Peyer's patch (tissue), 4 donors: ENCODE results near the gene PDHB. TPM values are rescaled to one million over a fixed set of nuclear protein-coding genes. Genes with fewer than 3 reads are reported as not detected.

Source experiments
- DNase-seq, 3 donors: peaks; one replicate each; pipeline ENCODE4 v3.0.0-alpha.2; 2017 to 2019
- H3K27ac ChIP-seq, 4 donors: fragments of 200-600 bp; sonication (generic); one replicate each; pipeline ENCODE4 v1.5.1; 2016 to 2019
- H3K27me3 ChIP-seq, 2 donors: fragments of 200-600 bp; sonication (generic); one replicate each; pipeline ENCODE4 v1.5.1; 2019
- H3K36me3 ChIP-seq, 3 donors: fragments of 200-600 bp; sonication (generic); one replicate each; pipeline ENCODE4 v1.5.1; 2016 to 2019
- H3K4me1 ChIP-seq, 4 donors: fragments of 200-600 bp; sonication (generic); one replicate each; pipeline ENCODE4 v1.5.1; 2016 to 2019
- H3K4me3 ChIP-seq, 4 donors: fragments of 200-600 bp; sonication (generic); 1 replicate in 3 of 4; 2 replicates in 1 of 4; pipeline ENCODE4 v1.5.1; 2016 to 2019; ENCODE audit warnings: mild to moderate bottlenecking in 1 of 4
- H3K9me3 ChIP-seq, 4 donors: fragments of 200-600 bp; sonication (generic); one replicate each; pipeline ENCODE4 v1.5.1; 2016 to 2019; ENCODE audit warnings: mild to moderate bottlenecking in 1 of 4
- CTCF ChIP-seq, 6 experiments: fragments of 450-650 bp in 4 of 6; fragments of 200-600 bp in 2 of 6; sonication (generic) in 1 of 6; IDR thresholded peaks; one replicate each; pipeline ENCODE4 v1.5.1; 2017 to 2019; ENCODE audit warnings: antibody characterized with exemption in 6 of 6, mild to moderate bottlenecking in 3 of 6, moderate library complexity in 1 of 6
- POLR2A ChIP-seq, 2 donors: fragments of 450-650 bp; IDR thresholded peaks; one replicate each; pipeline ENCODE4 v1.5.1; 2017; ENCODE audit warnings: antibody characterized with exemption in 2 of 2, mild to moderate bottlenecking in 2 of 2, moderate library complexity in 2 of 2
- total RNA-seq, 4 donors: library from RNA; depleted of rRNA; stranded (reverse); fragments of >200 nt; gene quantifications; one replicate each; pipeline ENCODE4 v1.1.0, GENCODE V29; 2016

Gene PDHB
- 100 to 1,000 TPM in 2 of 4 donors, 10 to 100 TPM in 2; 66.6 to 126 (median 96.8) TPM for total RNA-seq

GRCh38 chr3:58433400-58434167 lies at the start of gene PDHB:
Gene PDHB, minus strand, starts transcription at chr3:58433832. Its CDS starts 23 bp downstream, at chr3:58433809.
- H3K36me3 ChIP-seq = peaks cover 0 to 35% (median 5%) of the 10 kb centered on the region in 3 donors
- no peaks in the 10 kb centered on the region for H3K9me3 ChIP-seq
- H3K4me1 ChIP-seq = peaks cover 5 to 10% (median 8%) of the 10 kb centered on the region in 4 donors
- TF ChIP-seq CTCF (IDR thresholded peaks at IDR 0.05) (peak in 1 of 6 experiments; percentile 6), POLR2A (IDR thresholded peaks at IDR 0.05) (peak; percentile 77 to 82)
- H3K4me3 ChIP-seq = peak within 1 kb of the TSS; percentile 76 to 91 (median 86)
- peak; percentile 88 to 96 (median 95) for DNase-seq
- peak within 1 kb of the TSS; percentile 91 to 94 (median 94) for H3K27ac ChIP-seq
- no peaks in the 10 kb centered on the region for H3K27me3 ChIP-seq

GRCh38 chr3:58482917-58483636 lies 49.4 kb upstream of the PDHB start:
- no peak for TF ChIP-seq POLR2A (IDR thresholded peaks at IDR 0.05)
- TF ChIP-seq CTCF (IDR thresholded peaks at IDR 0.05) = no peak

GRCh38 chr3:58480309-58480708 lies 46.7 kb upstream of the PDHB start:
- no peak overlapping the region for H3K27ac ChIP-seq
- TF ChIP-seq POLR2A (IDR thresholded peaks at IDR 0.05) (no peak), CTCF (IDR thresholded peaks at IDR 0.05) (no peak)
- no peaks in the 10 kb centered on the region for H3K9me3 ChIP-seq
- no peak overlapping the region for H3K4me3 ChIP-seq
- no peaks in the 10 kb centered on the region for H3K36me3 ChIP-seq
- no peaks in the 10 kb centered on the region for H3K27me3 ChIP-seq
- H3K4me1 ChIP-seq = no peaks in the 10 kb centered on the region
- no peak for DNase-seq

More at GRCh38 chr3:58482917-58483636, 49.4 kb upstream of the PDHB start:
- H3K27ac ChIP-seq = no peak overlapping the region
- DNase-seq = no peak
- no peak overlapping the region for H3K4me3 ChIP-seq
- H3K9me3 ChIP-seq = no peaks in the 10 kb centered on the region
- no peaks in the 10 kb centered on the region for H3K27me3 ChIP-seq
- no peaks in the 10 kb centered on the region for H3K36me3 ChIP-seq
- no peaks in the 10 kb centered on the region for H3K4me1 ChIP-seq

GRCh38 chr3:58478781-58479180 lies 45.1 kb upstream of the PDHB start:
- Histone ChIP-seq H3K36me3 (no peaks in the 10 kb centered on the region), H3K4me3 (no peak overlapping the region), H3K27ac (no peak overlapping the region), H3K4me1 (no peaks in the 10 kb centered on the region), H3K27me3 (no peaks in the 10 kb centered on the region), H3K9me3 (no peaks in the 10 kb centered on the region)
- no peak for TF ChIP-seq CTCF (IDR thresholded peaks at IDR 0.05)
- TF ChIP-seq POLR2A (IDR thresholded peaks at IDR 0.05) = no peak
- no peak for DNase-seq

GRCh38 chr3:58474967-58475578 lies 41.4 kb upstream of the PDHB start:
- Histone ChIP-seq H3K36me3 (no peaks in the 10 kb centered on the region), H3K4me1 (peaks cover 0 to 10% (median 2%) of the 10 kb centered on the region in 4 donors), H3K27me3 (no peaks in the 10 kb centered on the region), H3K9me3 (no peaks in the 10 kb centered on the region), H3K27ac (no peak overlapping the region), H3K4me3 (no peak overlapping the region)
- DNase-seq = no peak
- TF ChIP-seq CTCF (IDR thresholded peaks at IDR 0.05) (no peak), POLR2A (IDR thresholded peaks at IDR 0.05) (no peak)
